Muscle of back (tissue), 13 donors: ENCODE results near the gene FKBP7. TPM values are rescaled to one million over a fixed set of nuclear protein-coding genes. Genes with fewer than 3 reads are reported as not detected.
"Not testable (repeated sequence)": the region's sequence is repeated elsewhere in the genome, so short reads cannot be mapped to it uniquely, and the experiment has no call there.

Experiments
- DNase-seq, 3 donors: peaks; one replicate each; pipeline versions ENCODE4 v3.0.0 to v3.0.0-alpha.2; 2013
- long read RNA-seq, 9 donors: transcript quantifications; one replicate each; lab custom pipeline, GENCODE V29; 2026
- polyA plus RNA-seq, 10 donors: library from polyadenylated mRNA; unstranded; fragments of 120-200 nt; gene quantifications; one replicate each; pipeline ENCODE4 v1.2.1, GENCODE V29; 2013; ENCODE audit not compliant: insufficient read length in 10 of 10

The FKBP7 gene, protein sequence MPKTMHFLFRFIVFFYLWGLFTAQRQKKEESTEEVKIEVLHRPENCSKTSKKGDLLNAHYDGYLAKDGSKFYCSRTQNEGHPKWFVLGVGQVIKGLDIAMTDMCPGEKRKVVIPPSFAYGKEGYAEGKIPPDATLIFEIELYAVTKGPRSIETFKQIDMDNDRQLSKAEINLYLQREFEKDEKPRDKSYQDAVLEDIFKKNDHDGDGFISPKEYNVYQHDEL
- 10 to 100 TPM; 45.9 to 78.8 (median 56.5) TPM for polyA plus RNA-seq
- long read RNA-seq, donor 1, transcript FKBP7-205 (4 exons, 666 nt): minor isoform, 7 of 25 reads
- long read RNA-seq, donor 1, transcript FKBP7-204 (4 exons, 2,834 nt): major isoform, 14 of 25 reads
- long read RNA-seq, donor 1, partial matches to known transcripts: 0 of 25 reads
- long read RNA-seq, donor 1, other reads (novel, unspliced or antisense): 0 of 25 reads
- long read RNA-seq, donor 2, transcript FKBP7-203 (3 exons, 638 nt): minor isoform, 7 of 16 reads
- long read RNA-seq, donor 2, transcript FKBP7-204 (4 exons, 2,834 nt): major isoform, 8 of 16 reads
- long read RNA-seq, donor 2, partial matches to known transcripts: 0 of 16 reads
- long read RNA-seq, donor 2, other reads (novel, unspliced or antisense): 0 of 16 reads
- long read RNA-seq, donor 3: 0 reads
- long read RNA-seq, donor 4, transcript FKBP7-204 (4 exons, 2,834 nt): major isoform, 10 of 16 reads
- long read RNA-seq, donor 4, partial matches to known transcripts: 0 of 16 reads
- long read RNA-seq, donor 4, other reads (novel, unspliced or antisense): 0 of 16 reads
- long read RNA-seq, donor 5, transcript FKBP7-204 (4 exons, 2,834 nt): major isoform, 13 of 35 reads
- long read RNA-seq, donor 5, transcript FKBP7-205 (4 exons, 666 nt): minor isoform, 11 of 35 reads
- long read RNA-seq, donor 5, transcript FKBP7-203 (3 exons, 638 nt): minor isoform, 5 of 35 reads
- long read RNA-seq, donor 5, partial matches to known transcripts: 0 of 35 reads
- long read RNA-seq, donor 5, other reads (novel, unspliced or antisense): 0 of 35 reads
- long read RNA-seq, donor 6, transcript FKBP7-204 (4 exons, 2,834 nt): major isoform, 20 of 31 reads
- long read RNA-seq, donor 6, partial matches to known transcripts: 0 of 31 reads
- long read RNA-seq, donor 6, other reads (novel, unspliced or antisense): 0 of 31 reads
- long read RNA-seq, donor 7, transcript FKBP7-204 (4 exons, 2,834 nt): major isoform, 9 of 12 reads
- long read RNA-seq, donor 7, partial matches to known transcripts: 0 of 12 reads
- long read RNA-seq, donor 7, other reads (novel, unspliced or antisense): 0 of 12 reads
- long read RNA-seq, donor 8, transcript FKBP7-203 (3 exons, 638 nt): minor isoform, 6 of 36 reads
- long read RNA-seq, donor 8, transcript FKBP7-204 (4 exons, 2,834 nt): major isoform, 17 of 36 reads
- long read RNA-seq, donor 8, transcript FKBP7-205 (4 exons, 666 nt): minor isoform, 5 of 36 reads
- long read RNA-seq, donor 8, partial matches to known transcripts: 7 of 36 reads
- long read RNA-seq, donor 8, other reads (novel, unspliced or antisense): 0 of 36 reads
- long read RNA-seq, donor 9, partial matches to known transcripts: 0 of 3 reads
- long read RNA-seq, donor 9, other reads (novel, unspliced or antisense): 0 of 3 reads

DNA sequence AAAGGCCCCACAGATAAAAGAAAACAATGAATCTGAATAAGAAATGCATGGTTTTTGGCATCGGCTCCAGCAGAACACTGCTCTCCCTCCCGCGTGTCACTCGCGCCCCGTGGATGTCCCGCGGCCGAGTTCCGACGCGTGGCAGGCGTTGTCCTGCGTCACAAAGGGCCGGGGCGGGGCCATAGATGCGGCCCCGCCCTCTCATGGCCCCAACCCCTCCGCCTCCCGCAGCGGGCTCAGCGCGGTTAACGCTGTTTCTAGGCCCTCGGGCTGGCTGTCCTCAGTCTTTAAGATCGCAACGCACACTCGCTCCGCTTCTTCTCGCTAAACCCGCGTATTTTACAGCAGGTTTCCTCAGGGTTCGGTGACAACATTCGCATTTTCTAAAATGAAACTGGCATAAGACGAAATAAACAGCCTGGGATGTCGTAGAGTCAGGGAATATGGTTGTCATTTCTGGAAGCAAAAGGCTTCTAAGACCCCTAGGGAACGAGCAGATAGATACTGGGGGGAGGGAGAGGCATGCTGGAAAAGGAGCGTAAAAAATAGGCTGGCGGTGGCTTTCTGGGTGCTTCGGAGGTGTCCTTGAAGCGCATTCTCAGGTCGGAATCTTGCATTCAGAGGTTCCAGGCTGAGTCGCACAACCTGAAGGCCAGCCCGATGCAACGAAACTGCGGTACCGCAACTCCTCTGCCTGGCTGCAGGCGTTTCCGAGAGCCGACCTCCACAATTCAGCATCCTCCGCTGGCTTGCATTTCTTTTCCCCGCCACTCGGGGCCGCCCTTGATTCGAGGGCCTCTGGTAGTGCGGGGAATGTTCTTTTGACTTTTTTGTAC lies at the start of gene FKBP7:
FKBP7 (minus strand) TSS at position 162 of the 836 bp plus-strand sequence; CDS start at position 61, 101 bp downstream.
- DNase-seq: peak; percentile 87 to 97 (median 94)

DNA sequence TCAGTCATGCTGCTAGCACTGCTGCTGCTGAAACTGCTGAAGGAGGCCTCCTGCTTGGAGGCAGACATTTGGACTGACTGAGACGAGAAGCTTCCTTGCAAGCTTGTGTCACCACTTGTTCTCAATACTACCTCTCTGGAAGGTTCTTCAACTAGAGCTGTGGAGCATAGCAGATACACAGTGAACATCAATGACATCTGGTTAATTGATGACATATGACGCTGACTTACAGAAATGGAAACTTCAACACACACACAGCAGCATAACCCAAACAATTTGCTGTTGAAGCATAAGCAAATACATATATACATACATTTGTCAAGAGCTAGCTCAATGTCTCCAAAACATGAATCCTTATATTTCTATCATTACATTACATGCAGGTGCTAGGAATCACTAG lies 49.2 kb upstream of the FKBP7 start:
- no peak for DNase-seq

DNA sequence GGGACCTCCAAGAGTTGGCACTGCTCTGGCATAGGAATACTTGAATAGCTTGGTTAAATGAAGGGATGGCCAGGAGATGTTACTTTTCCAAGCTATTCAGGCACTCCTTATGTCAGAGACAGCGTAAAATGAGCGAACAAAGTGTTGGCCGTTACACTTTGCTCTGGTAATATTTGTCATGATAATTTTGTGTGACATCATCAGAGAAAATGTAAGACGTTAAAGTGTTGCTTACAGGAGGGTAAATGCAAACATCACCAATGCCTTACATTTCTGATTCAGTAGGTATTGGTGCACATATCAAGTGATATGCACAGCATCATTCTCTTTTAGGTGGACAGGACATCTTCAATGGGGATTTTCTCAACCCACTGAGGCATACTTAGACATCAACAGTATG lies 47.9 kb upstream of the FKBP7 start:
- no peak for DNase-seq

DNA sequence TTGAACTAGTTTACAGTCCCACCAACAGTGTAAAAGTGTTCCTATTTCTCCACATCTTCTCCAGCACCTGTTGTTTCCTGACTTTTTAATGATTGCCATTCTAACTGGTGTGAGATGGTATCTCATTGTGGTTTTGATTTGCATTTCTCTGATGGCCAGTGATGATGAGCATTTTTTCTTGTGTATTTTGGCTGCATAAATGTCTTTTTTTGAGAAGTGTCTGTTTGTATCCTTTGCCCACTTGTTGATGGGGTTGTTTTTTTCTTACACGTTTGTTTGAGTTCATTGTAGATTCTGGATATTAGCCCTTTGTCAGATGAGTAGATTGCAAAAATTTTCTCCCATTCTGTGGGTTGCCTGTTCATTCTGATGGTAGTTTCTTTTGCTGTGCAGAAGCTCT lies 47.1 kb upstream of the FKBP7 start:
- not testable (repeated sequence) for DNase-seq

DNA sequence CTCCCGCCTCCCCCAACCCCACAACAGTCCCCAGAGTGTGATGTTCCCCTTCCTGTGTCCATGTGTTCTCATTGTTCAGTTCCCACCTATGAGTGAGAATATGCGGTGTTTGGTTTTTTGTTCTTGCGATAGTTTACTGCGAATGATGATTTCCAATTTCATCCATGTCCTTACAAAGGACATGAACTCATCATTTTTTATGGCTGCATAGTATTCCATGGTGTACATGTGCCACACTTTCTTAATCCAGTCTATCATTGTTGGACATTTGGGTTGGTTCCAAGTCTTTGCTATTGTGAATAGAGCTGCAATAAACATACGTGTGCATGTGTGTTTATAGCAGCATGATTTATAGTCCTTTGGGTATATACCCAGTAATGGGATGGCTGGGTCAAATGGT lies 46.6 kb upstream of the FKBP7 start:
- not testable (repeated sequence) for DNase-seq

DNA sequence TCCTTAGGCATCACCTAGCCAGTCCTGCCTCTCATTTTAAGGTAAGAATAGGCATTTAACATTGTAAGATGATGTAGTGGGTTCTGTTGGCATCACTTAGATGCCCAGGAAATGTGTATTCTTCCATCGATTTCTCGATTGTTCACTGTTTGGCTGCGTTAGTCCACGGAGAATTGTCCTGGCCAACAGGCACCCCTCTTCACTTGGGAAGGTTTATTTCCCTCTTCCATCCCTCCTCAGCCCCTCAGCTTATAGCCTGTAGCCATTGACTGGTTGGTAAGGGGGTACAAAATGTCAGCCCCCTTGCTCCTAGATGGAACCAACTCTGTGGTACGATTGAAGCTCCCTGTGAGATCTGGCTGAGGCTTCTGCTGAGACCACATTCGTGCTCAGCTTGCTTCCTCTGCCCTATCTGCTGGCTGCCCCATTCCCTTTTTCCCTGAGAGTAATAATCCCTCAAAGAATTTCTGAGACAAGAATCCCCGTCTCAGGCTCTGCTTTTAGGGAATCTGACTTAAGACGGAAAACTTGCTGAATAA lies 45.3 kb upstream of the FKBP7 start:
- peak in 2 of 3 donors; percentile 8 to 40 for DNase-seq

DNA sequence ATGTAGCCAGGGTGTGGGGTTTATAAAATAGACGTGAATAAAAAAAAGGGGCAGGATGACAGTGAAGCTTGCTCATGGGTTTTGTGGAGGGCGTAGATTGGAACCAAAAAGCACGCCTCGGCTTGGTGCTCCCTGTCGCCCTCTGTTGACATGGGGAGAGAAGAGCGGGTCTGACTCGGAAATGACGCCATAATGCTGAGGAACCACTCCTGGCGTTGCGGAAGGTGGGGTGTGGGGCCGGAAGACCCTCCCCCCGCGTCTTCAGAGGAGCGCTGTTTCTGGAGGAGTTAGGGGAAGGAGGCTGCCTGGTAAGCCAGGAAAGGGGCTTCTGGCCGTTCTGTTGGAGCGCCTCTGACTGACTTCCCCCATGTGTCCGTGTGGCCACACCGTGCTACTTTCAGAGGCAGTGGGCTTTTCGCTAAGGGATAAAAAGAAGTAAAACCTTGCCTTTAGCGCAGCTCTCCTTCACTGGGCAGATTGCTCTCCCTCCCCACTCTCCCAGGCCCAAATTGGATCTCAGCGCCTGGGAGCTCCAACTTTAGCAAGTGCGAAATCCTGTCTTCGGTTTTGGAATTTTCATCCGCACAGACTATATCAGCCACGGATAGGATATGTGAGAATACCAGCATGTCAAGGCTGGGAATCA lies 44.7 kb upstream of the FKBP7 start:
- peak; percentile 78 to 94 (median 87) for DNase-seq

DNA sequence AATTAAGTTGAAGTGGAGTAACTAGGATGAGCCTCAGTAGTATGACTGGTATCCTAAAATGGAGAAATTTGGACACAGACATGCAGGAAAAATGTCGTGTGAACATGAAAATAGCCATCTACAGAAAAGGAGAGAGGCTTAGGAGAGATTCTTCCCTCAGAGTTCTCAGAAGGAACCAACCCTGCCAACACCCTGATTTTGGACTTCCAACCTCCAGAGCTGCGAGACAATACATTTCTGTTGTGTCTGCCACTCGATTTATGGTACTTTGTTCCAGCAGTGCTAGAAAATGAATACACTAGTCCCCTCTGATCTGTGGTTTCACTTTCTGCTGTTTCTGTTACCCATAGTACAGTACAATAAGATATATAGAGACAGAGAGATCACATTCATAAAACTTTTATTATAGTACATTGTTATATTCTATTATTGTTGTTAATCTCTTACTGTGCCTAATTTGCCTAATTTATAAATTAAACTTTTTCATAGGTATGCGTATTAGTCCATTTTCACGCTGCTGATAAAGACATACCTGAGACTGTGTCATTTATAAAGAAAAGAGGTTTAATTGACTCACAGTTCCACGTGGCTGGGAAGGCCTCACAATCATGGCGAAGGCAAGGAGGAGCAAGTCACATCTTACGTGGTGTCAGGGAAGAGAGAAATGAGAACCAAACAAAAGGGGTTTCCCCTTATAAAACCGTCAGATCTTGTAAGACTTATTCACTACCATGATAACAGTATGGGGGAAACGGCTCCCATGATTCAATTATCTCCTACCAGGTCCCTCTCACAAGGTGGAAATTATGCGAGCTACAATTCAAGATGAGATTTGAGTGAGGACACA lies 43.1 kb upstream of the FKBP7 start:
- DNase-seq: no peak

DNA sequence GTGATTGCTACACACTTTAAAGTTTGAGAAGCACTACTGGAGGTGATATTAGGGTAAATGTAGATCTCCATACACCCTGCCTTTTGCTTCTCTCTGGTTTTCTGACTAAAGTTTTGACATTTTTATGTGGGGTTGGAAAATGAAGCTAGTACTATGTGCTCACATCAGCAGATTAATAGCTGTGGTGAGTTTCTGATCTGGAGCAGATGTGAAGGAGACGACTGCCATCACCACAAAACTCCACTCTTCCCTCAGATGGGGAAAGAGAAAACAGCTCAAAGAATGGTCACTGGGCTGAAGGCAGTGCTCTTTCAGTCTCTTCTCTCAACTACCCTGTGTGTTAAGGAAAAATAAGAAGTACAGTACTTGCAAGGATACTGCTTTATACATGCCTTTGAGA lies 39.1 kb upstream of the FKBP7 start:
- no peak for DNase-seq

DNA sequence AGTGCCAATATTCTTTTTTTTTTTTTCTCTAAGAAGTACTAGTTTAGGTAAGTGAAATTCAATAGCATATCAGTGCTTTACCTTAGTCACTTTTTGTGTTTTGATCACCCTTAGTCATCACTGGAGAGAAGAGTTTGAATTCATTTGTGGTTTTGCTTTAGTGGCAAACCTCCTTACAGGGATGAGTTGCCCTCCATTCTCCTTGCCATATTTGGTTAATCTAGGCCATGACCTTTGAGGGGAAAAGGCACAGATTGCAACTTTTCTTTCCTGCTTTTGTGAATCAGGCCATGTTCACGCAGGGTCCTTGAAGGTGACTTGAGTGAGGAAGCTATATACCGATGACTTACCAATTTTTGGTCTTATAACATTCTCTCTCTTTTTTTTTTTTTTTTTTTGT lies 36.3 kb upstream of the FKBP7 start:
- DNase-seq: peak in 1 of 3 donors; percentile 47

DNA sequence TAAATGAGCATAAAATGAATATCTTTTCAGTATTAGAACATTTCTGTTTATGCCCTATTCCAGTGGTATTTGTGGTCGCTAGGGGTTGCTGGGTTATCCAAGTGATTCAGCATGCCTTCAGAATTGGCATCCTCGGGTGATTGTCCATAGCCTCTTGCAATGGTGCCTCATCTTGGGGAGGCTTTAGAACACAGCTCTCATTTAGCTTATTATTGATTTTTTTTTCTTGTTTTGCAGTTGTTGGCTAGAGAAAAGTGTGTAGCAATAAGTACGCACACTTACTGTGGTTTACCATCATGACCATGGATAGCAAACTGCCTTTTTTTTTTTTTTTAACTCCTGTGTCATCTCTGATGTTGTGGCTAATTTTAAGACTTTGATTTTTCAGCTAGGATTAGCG lies 35.5 kb upstream of the FKBP7 start:
- no peak for DNase-seq

DNA sequence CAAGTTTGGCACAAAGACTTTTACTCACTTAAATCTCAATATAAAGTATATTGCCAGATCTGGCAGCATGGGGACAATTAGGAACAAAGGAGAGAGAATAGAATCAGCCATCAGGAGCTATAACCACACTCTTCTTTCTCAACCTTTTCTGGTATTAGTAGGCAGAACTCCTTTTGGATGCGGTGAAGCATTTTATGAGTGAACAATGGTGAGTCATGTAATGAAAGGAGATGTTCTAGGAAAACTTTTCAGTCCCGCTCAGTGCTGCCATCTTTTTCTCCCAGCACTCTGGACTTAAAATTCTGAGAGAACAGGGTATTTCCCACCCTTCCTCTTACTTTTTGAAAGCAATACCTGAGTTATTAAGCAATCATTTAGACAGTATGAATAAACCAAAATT lies 34.1 kb upstream of the FKBP7 start:
- no peak for DNase-seq

DNA sequence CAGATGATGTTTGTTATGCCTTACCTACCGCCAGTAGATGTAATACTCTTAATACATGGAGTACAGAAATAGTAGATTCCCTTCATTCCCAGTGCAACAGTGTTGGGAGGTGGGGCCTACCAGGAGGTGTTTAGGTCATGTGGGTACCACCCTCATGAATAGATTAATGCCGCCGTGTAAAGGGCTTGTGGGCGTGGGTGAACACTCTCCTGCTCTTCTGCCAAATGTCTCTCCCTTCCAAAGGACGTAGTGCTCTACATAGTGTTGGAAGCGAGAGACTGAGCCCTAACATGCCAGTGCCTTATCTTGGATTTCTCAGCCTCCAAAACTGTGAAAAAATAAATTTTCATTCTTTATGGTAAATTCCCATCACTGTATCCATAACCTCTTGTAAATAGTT lies 32.0 kb upstream of the FKBP7 start:
- no peak for DNase-seq

DNA sequence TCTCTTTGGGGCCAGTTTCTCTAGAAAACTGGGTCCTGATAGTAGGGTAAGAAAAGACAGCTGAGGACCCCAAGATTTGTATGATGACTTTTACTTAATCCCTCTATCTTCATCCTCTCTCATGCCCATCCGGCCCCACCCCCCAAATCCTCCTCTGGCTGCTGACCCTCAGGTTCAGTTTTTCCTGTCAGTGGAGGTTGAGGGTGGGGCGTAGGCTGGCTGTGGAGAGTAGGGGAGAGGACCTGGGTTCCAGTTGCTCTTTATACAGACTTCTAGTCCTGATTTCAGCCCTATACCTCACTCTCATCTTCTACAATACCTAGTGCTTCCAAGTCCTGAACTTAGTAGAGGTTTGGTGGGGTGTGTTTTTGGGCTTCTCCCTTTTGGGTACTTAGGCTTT lies 30.2 kb upstream of the FKBP7 start:
- no peak for DNase-seq

DNA sequence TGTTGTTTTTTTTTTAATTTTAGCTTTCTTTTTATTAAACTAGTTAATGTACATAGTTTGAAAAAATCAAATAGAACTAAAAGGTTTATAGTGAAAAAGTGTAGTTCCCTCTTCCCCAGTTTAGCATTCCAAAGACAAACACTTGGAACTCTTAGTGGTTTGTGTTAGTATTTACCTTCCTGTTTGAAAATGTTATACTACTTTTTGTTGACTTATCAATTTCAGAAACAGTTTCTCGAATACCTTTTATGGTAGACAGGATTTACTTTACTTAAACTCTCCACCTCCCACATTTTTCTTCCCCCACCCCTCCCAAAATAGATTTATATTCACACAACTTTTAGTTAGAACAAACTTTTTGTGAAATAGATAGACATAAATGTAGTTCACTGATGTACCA lies 28.5 kb upstream of the FKBP7 start:
- DNase-seq: no peak

DNA sequence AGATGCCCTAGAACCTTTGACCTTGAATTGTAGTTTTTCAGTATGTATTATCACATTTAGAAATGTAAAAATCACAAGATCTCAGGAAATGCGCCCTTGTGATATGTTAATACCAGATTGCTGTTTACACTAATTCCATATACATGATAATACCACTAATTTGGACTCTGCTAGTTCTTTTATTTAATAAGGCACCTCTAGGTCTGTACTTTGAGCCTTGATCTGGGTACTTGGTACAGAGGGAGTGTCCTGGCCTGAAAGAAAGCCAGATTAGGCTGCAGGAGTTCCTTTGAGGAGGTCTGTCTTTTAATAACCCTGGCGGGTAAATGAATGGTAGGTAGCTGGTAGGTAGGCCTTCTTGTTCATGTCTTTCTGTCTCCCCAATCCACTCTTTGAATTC lies 28.1 kb upstream of the FKBP7 start:
- no peak for DNase-seq

DNA sequence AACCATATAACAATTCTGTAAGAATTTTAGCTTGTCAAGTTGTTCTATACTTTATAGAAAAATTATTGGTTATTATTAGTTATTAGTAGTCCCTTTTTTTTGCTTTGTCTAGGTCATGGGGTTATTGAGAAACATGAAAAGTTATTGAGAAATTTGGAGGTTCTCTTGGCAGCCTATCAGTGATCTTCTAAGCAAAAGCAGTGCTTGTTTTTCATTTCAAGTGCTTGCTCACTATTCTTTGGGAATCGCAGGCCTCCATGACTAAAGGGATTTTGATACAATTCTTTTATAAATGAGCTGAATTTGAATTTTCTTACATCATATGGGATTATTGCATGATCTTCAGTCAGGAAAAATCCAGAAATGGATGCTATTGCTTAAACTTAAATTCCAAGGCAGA lies 27.7 kb upstream of the FKBP7 start:
- DNase-seq: no peak

DNA sequence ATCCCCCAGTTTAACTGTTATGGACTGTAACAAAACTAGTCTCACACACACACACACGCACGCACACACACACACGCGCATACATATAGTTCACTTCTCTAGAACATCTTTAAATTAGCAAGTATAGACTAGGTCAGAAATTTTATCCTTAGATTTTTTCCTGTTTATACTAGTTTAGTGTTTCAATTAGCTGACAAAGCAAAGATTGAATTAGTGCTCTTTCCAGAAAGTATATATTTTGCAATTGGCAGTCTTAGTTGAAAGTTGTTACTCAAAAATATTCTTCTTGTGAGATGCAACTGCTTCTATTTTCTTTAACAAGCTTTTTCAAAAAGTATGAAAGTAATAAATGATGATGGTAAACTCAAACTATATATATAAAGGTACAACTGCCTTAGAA lies 24.4 kb upstream of the FKBP7 start:
- DNase-seq: no peak
